ENCODE data around the gene ADGRB2. TPM values are rescaled to one million over a fixed set of nuclear protein-coding genes. Genes with fewer than 3 reads are reported as not detected.

The ADGRB2 gene
- total RNA-seq, 2 experiments from 2014 or later = 4.0 to 11.4 TPM

DNA sequence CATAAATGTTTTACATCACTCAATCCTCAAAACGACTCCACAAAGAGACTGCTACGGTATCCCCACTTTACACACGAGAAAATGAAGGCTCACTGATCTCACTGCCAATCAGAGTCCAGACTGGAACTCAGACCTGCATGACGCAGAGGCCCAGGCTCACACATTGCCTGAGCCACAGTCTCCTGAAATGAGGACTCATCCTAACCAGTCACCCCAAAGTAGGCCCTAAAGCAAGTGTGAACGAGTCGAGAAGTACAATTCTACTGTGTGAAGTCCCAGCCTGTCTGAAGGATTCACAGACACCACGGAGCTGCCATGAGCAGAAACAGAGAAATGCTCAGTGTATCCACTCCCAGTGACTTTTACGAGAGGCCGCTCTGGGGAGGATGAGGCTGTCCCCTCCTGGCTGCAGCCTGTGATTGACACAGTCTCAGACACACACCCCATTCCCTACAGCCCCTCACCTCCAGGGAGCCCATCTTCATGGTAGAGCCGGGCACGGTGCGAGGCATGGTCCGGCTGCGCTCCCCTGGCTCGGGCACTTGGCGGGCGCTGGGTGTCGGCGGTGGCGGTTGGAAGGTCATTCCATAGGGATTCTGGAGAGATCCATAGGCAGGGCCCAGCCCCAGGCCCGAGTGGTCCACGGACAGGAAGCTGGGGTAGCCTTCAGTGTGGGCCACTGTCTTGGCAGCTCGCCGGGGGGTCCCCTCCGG is 33.6 kb downstream of the ADGRB2 start:
- no peaks in the 10 kb centered on the region for H3K9me2 ChIP-seq (ENCODE audit: insufficient read depth, low read length)
- POLR2A ChIA-PET = interaction anchor here (0.6 kb wide), 1 partner anchor 19 kb away, joined by 4 read pairs; no protein-coding TSS in a partner anchor
- no peak overlapping the region for H2AFZ ChIP-seq (ENCODE audit: low read length)
- H3K4me3 ChIP-seq (ENCODE audit: low read depth, low read length, poor library complexity, severe bottlenecking) = no peak overlapping the region
- intact Hi-C loops (cut with micrococcal nuclease; ENCODE audit: unreplicated experiment) = no loop called here
- CTCF ChIA-PET (ENCODE audit: unreplicated experiment) = no interaction called here
- no peak overlapping the region for H3K27ac ChIP-seq (ENCODE audit: low read depth, low read length, poor library complexity, severe bottlenecking)
- no peaks in the 10 kb centered on the region for H4K20me1 ChIP-seq (ENCODE audit: insufficient read depth, low read length)
- H3K4me1 ChIP-seq (ENCODE audit: insufficient read depth, low read length, poor library complexity, severe bottlenecking) = peaks cover 13% of the 10 kb centered on the region
- BruUV-seq (replicated peaks) = no TSS peak
- no peak for TF ChIP-seq EZH2phosphoT487 (IDR thresholded peaks at IDR 0.05; ENCODE audit: borderline replicate concordance, low read depth, low read length)
- H3K36me3 ChIP-seq (ENCODE audit: insufficient read depth, low read length) = no peaks in the 10 kb centered on the region
- no peaks in the 10 kb centered on the region for H3K9me3 ChIP-seq (ENCODE audit: low read length)
- no peak overlapping the region for H3K4me2 ChIP-seq (ENCODE audit: low read length)
- DNase-seq (ENCODE audit: low spot score) = no peak
- H3K79me2 ChIP-seq (ENCODE audit: insufficient read depth, low read depth, low read length) = no peaks in the 10 kb centered on the region

DNA sequence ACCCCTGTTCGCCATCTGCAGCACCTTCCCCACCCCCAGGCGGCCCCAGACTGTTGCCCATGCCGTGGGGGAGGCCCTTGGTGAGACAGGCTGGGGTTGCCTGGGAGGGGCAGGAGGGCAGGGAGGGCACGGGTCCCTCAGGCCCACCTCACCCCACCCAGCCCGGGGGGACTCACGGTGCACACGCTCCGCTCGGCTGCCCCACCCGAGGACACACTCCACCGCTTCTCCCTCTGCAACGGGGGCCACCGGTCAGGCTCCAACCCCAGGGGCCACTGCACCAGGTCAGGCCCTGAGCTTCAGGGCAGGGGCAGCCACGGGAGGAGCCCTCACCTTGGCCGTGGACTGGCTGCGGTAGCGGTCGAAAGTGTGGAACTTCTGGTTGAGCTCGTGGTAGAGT is 36.3 kb downstream of the ADGRB2 start:
- Histone ChIP-seq H2AFZ (ENCODE audit: low read length) (no peak overlapping the region), H3K4me3 (ENCODE audit: low read depth, low read length, poor library complexity, severe bottlenecking) (no peak overlapping the region), H4K20me1 (ENCODE audit: insufficient read depth, low read length) (no peaks in the 10 kb centered on the region), H3K36me3 (ENCODE audit: insufficient read depth, low read length) (no peaks in the 10 kb centered on the region), H3K9me2 (ENCODE audit: insufficient read depth, low read length) (no peaks in the 10 kb centered on the region), H3K4me2 (ENCODE audit: low read length) (no peak overlapping the region), H3K9me3 (ENCODE audit: low read length) (no peaks in the 10 kb centered on the region), H3K79me2 (ENCODE audit: insufficient read depth, low read depth, low read length) (no peaks in the 10 kb centered on the region), H3K4me1 (ENCODE audit: insufficient read depth, low read length, poor library complexity, severe bottlenecking) (peaks cover 13% of the 10 kb centered on the region), H3K27ac (ENCODE audit: low read depth, low read length, poor library complexity, severe bottlenecking) (no peak overlapping the region)
- no peak for DNase-seq (ENCODE audit: low spot score)
- CTCF ChIA-PET (ENCODE audit: unreplicated experiment) = no interaction called here
- intact Hi-C loops (cut with micrococcal nuclease; ENCODE audit: unreplicated experiment) = no loop called here
- POLR2A ChIA-PET = no interaction called here
- TF ChIP-seq, protein P1, sequence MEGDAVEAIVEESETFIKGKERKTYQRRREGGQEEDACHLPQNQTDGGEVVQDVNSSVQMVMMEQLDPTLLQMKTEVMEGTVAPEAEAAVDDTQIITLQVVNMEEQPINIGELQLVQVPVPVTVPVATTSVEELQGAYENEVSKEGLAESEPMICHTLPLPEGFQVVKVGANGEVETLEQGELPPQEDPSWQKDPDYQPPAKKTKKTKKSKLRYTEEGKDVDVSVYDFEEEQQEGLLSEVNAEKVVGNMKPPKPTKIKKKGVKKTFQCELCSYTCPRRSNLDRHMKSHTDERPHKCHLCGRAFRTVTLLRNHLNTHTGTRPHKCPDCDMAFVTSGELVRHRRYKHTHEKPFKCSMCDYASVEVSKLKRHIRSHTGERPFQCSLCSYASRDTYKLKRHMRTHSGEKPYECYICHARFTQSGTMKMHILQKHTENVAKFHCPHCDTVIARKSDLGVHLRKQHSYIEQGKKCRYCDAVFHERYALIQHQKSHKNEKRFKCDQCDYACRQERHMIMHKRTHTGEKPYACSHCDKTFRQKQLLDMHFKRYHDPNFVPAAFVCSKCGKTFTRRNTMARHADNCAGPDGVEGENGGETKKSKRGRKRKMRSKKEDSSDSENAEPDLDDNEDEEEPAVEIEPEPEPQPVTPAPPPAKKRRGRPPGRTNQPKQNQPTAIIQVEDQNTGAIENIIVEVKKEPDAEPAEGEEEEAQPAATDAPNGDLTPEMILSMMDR (conservative IDR thresholded peaks at IDR 0.05; ENCODE audit: low read length) = no peak
- no peak for TF ChIP-seq EZH2phosphoT487 (IDR thresholded peaks at IDR 0.05; ENCODE audit: borderline replicate concordance, low read depth, low read length)
- BruUV-seq (replicated peaks) = no TSS peak

DNA sequence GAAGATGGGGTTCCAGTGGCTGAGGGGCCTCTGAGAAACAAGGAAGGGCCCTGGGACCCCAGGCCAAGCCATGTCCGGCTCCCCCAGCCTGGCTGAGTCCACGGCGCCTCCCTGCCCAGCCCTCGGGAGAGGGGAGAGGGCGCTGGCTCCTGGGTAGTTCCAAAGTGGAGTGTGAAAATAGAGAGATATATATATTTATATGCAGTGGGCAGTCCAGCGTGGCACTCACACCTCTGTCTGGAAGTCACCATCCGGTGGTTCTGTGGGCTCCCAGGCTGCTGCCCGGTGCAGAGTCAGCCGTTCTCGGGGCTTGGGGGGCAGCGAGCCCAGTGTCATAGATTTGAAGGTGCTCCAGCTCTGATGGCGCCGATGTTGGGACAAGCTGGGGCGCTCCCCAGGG is 36.9 kb downstream of the ADGRB2 start:
- no peaks in the 10 kb centered on the region for H3K9me2 ChIP-seq (ENCODE audit: insufficient read depth, low read length)
- no TSS peak for BruUV-seq (replicated peaks)
- peaks cover 13% of the 10 kb centered on the region for H3K4me1 ChIP-seq (ENCODE audit: insufficient read depth, low read length, poor library complexity, severe bottlenecking)
- no peaks in the 10 kb centered on the region for H3K79me2 ChIP-seq (ENCODE audit: insufficient read depth, low read depth, low read length)
- ChIA-PET POLR2A (no interaction called here), CTCF (ENCODE audit: unreplicated experiment) (no interaction called here)
- no peak for DNase-seq (ENCODE audit: low spot score)
- H4K20me1 ChIP-seq (ENCODE audit: insufficient read depth, low read length) = no peaks in the 10 kb centered on the region
- intact Hi-C loops (cut with micrococcal nuclease; ENCODE audit: unreplicated experiment) = no loop called here
- no peaks in the 10 kb centered on the region for H3K9me3 ChIP-seq (ENCODE audit: low read length)
- no peak overlapping the region for H3K4me3 ChIP-seq (ENCODE audit: low read depth, low read length, poor library complexity, severe bottlenecking)
- no peaks in the 10 kb centered on the region for H3K36me3 ChIP-seq (ENCODE audit: insufficient read depth, low read length)
- H3K27ac ChIP-seq (ENCODE audit: low read depth, low read length, poor library complexity, severe bottlenecking) = no peak overlapping the region
- no peak overlapping the region for H2AFZ ChIP-seq (ENCODE audit: low read length)
- no peak overlapping the region for H3K4me2 ChIP-seq (ENCODE audit: low read length)
- TF ChIP-seq EZH2phosphoT487 (IDR thresholded peaks at IDR 0.05; ENCODE audit: borderline replicate concordance, low read depth, low read length) = no peak
- TF ChIP-seq, protein P1 (conservative IDR thresholded peaks at IDR 0.05; ENCODE audit: low read length) = no peak

Data from OCI-LY7 (cell line).